HEK293 (cell line): Measurements from ENCODE around the gene NAP1L4.

ENCODE experiments used
- CTCF ChIA-PET: fragments of 350-600 bp; formaldehyde crosslinking; extraction: SDS; loops from one replicate; lab custom pipeline; 2021; ENCODE audit warnings: antibody characterized with exemption; lab: Yijun Ruan, JAX
- POLR2A ChIA-PET: fragments of 300-600 bp; formaldehyde crosslinking; extraction: SDS; loops from one replicate; lab custom pipeline; 2020; ENCODE audit warnings: antibody characterized with exemption, inconsistent platforms; lab: Yijun Ruan, JAX
- H3K27ac ChIP-seq: fragments of 200-500 bp; sonication (Bioruptor generic); 2 replicates; pipeline ENCODE4 v1.5.1; 2014; ENCODE audit warnings: low read depth, low read length, control low read depth, inconsistent platforms; ENCODE audit errors: extremely low read depth
- H3K36me3 ChIP-seq, 2 experiments: fragments of 200-500 bp in 1 of 2; sonication (Bioruptor generic) in 1 of 2; 1 replicate in 1 of 2; 2 replicates in 1 of 2; pipeline ENCODE4 v1.5.1; 2014 to 2017; ENCODE audit warnings: inconsistent platforms in 2 of 2, low read length in 2 of 2; ENCODE audit not compliant: control insufficient read depth in 2 of 2, insufficient read depth in 1 of 2
- H3K4me1 ChIP-seq: fragments of 200-500 bp; sonication (Bioruptor generic); 2 replicates; pipeline ENCODE4 v1.5.1; 2014; ENCODE audit warnings: mild to moderate bottlenecking, low read length, inconsistent platforms; ENCODE audit not compliant: control insufficient read depth, insufficient read depth
- H3K4me3 ChIP-seq: 2 replicates; pipeline ENCODE4 v1.5.1; 2011; ENCODE audit warnings: low read depth, mild to moderate bottlenecking, control low read depth, low read length, moderate library complexity
- H3K9me3 ChIP-seq: fragments of 200-500 bp; sonication (Bioruptor generic); 2 replicates; pipeline ENCODE4 v1.5.1; 2014; ENCODE audit warnings: low read depth, low read length, inconsistent platforms; ENCODE audit not compliant: control insufficient read depth, insufficient read depth
- HOXC10 ChIP-seq: sonication (generic); formaldehyde crosslinking; IDR thresholded peaks from 2 replicates; pipeline ENCODE4 v1.8.1; 2023; ENCODE audit warnings: mild to moderate bottlenecking, missing genetic modification reagents
- INSM2 ChIP-seq: fragments of 450-650 bp; formaldehyde crosslinking; IDR thresholded peaks from 2 replicates; pipeline ENCODE4 v1.5.1; 2016; ENCODE audit warnings: missing biosample characterization, missing genetic modification characterization
- KLF16 ChIP-seq: fragments of 450-650 bp; formaldehyde crosslinking; IDR thresholded peaks from 2 replicates; pipeline ENCODE4 v1.5.1; 2017; ENCODE audit warnings: missing biosample characterization, missing genetic modification characterization
- PATZ1 ChIP-seq: fragments of 450-650 bp; formaldehyde crosslinking; IDR thresholded peaks from 2 replicates; pipeline ENCODE4 v1.5.1; 2016; ENCODE audit warnings: missing biosample characterization, missing genetic modification characterization
- TCF7L2 ChIP-seq: IDR thresholded peaks from 2 replicates; pipeline ENCODE4 v1.6.1; 2011; ENCODE audit warnings: low read depth, mild to moderate bottlenecking, inconsistent platforms, low read length, moderate library complexity, borderline replicate concordance
- YY2 ChIP-seq: fragments of 450-650 bp; formaldehyde crosslinking; IDR thresholded peaks from 2 replicates; pipeline ENCODE4 v1.5.1; 2016; ENCODE audit warnings: missing biosample characterization, missing genetic modification characterization
- ZBTB49 ChIP-seq: fragments of 450-650 bp; formaldehyde crosslinking; IDR thresholded peaks from 2 replicates; pipeline ENCODE4 v1.5.1; 2016; ENCODE audit warnings: missing biosample characterization, missing genetic modification characterization, low read depth
- ZBTB6 ChIP-seq: fragments of 450-650 bp; formaldehyde crosslinking; IDR thresholded peaks from 2 replicates; pipeline ENCODE4 v1.5.1; 2017; ENCODE audit warnings: missing biosample characterization, missing genetic modification characterization
- ZNF184 ChIP-seq: fragments of 450-650 bp; IDR thresholded peaks from 2 replicates; pipeline ENCODE4 v1.5.1; 2018; ENCODE audit warnings: missing biosample characterization, mild to moderate bottlenecking, missing genetic modification characterization
- ZNF223 ChIP-seq: fragments of 450-650 bp; formaldehyde crosslinking; IDR thresholded peaks from 2 replicates; pipeline ENCODE4 v1.5.1; 2016; ENCODE audit warnings: missing biosample characterization, missing genetic modification characterization
- ZNF292 ChIP-seq: fragments of 450-650 bp; formaldehyde crosslinking; IDR thresholded peaks from 2 replicates; pipeline ENCODE4 v1.5.1; 2016; ENCODE audit warnings: low read depth, missing biosample characterization, missing genetic modification characterization, borderline replicate concordance
- ZNF311 ChIP-seq: fragments of 450-650 bp; formaldehyde crosslinking; IDR thresholded peaks from 2 replicates; pipeline ENCODE4 v1.5.1; 2017; ENCODE audit warnings: missing biosample characterization, missing genetic modification characterization, borderline replicate concordance
- ZNF37A ChIP-seq: fragments of 450-650 bp; IDR thresholded peaks from 2 replicates; pipeline ENCODE4 v1.5.1; 2018; ENCODE audit warnings: missing biosample characterization, missing genetic modification characterization
- ZNF394 ChIP-seq: fragments of 450-650 bp; formaldehyde crosslinking; IDR thresholded peaks from 2 replicates; pipeline ENCODE4 v1.5.1; 2016; ENCODE audit warnings: missing biosample characterization, missing genetic modification characterization, mild to moderate bottlenecking, moderate library complexity, borderline replicate concordance
- ZNF433 ChIP-seq: fragments of 450-650 bp; formaldehyde crosslinking; IDR thresholded peaks from 2 replicates; pipeline ENCODE4 v1.5.1; 2016; ENCODE audit warnings: missing biosample characterization, missing genetic modification characterization, low read depth
- ZNF449 ChIP-seq: fragments of 450-650 bp; formaldehyde crosslinking; IDR thresholded peaks from 2 replicates; pipeline ENCODE4 v1.5.1; 2017; ENCODE audit warnings: missing biosample characterization, mild to moderate bottlenecking, missing genetic modification characterization, moderate library complexity
- ZNF488 ChIP-seq: fragments of 450-650 bp; formaldehyde crosslinking; IDR thresholded peaks from 2 replicates; pipeline ENCODE4 v1.5.1; 2016; ENCODE audit warnings: missing biosample characterization, missing genetic modification characterization
- ZNF501 ChIP-seq: fragments of 450-650 bp; formaldehyde crosslinking; IDR thresholded peaks from 2 replicates; pipeline ENCODE4 v1.5.1; 2016; ENCODE audit warnings: missing biosample characterization, missing genetic modification characterization
- ZNF555 ChIP-seq: fragments of 450-650 bp; formaldehyde crosslinking; conservative IDR thresholded peaks from 2 replicates; pipeline ENCODE4 v1.5.1; 2017; ENCODE audit warnings: missing biosample characterization, mild to moderate bottlenecking, missing genetic modification characterization, inconsistent platforms
- ZNF571 ChIP-seq: fragments of 450-650 bp; formaldehyde crosslinking; IDR thresholded peaks from 2 replicates; pipeline ENCODE4 v1.5.0; 2017; ENCODE audit warnings: missing biosample characterization, missing genetic modification characterization
- ZNF670 ChIP-seq: fragments of 450-650 bp; formaldehyde crosslinking; IDR thresholded peaks from 2 replicates; pipeline ENCODE4 v1.5.1; 2016; ENCODE audit warnings: missing biosample characterization, missing genetic modification characterization, low read depth
- ZSCAN18 ChIP-seq: fragments of 450-650 bp; formaldehyde crosslinking; IDR thresholded peaks from 2 replicates; pipeline ENCODE4 v1.5.1; 2016; ENCODE audit warnings: missing biosample characterization, missing genetic modification characterization
- ZSCAN23 ChIP-seq: fragments of 450-650 bp; formaldehyde crosslinking; IDR thresholded peaks from 2 replicates; pipeline ENCODE4 v1.5.1; 2016; ENCODE audit warnings: missing biosample characterization, missing genetic modification characterization

Gene NAP1L4

GRCh38 chr11:2968341-2968900 lies 23.7 kb downstream of the NAP1L4 start:
- no peaks in the 10 kb centered on the region for H3K4me1 ChIP-seq
- H3K27ac ChIP-seq = no peak overlapping the region
- no peak overlapping the region for H3K4me3 ChIP-seq
- H3K36me3 ChIP-seq = peaks cover 21 to 99% of the 10 kb centered on the region in 2 experiments
- TF ChIP-seq YY2 (tag by site-specific recombination) = no peak
- no peak for TF ChIP-seq KLF16
- no peak for TF ChIP-seq ZNF433
- no peak for TF ChIP-seq ZNF555 (tag by site-specific recombination)
- TF ChIP-seq, all 188 proteins: peak for 0
- ChIA-PET POLR2A (no interaction called here), CTCF (interaction anchor here (0.6 to 1.3 kb wide), 2 partner anchors 14 to 68 kb away, joined by 3 to 6 read pairs; no protein-coding TSS in a partner anchor)
- no peaks in the 10 kb centered on the region for H3K9me3 ChIP-seq

GRCh38 chr11:2964782-2965181 lies 27.3 kb downstream of the NAP1L4 start:
- no peaks in the 10 kb centered on the region for H3K9me3 ChIP-seq
- peaks cover 7 to 98% of the 10 kb centered on the region in 2 experiments; a peak in 2 of 3 replicates for H3K36me3 ChIP-seq
- CTCF ChIA-PET = interaction anchor here (0.6 kb wide), 1 partner anchor 433 kb away, joined by 3 read pairs; no protein-coding TSS in a partner anchor
- H3K4me3 ChIP-seq = no peak overlapping the region
- no peak for TF ChIP-seq INSM2 (tag by site-specific recombination)
- no peak for TF ChIP-seq ZNF488 (tag by site-specific recombination)
- no peak for TF ChIP-seq HOXC10 (CRISPR knock-in tag)
- no peak for TF ChIP-seq ZSCAN18 (tag by site-specific recombination)
- no peak for TF ChIP-seq TCF7L2
- no peak for TF ChIP-seq ZNF292 (tag by site-specific recombination)
- TF ChIP-seq ZNF449 = no peak
- TF ChIP-seq ZBTB49 = no peak
- TF ChIP-seq ZNF184 (tag by site-specific recombination) = no peak
- TF ChIP-seq ZNF311 (tag by site-specific recombination) = no peak
- no peak for TF ChIP-seq PATZ1 (tag by site-specific recombination)
- TF ChIP-seq ZNF394 (tag by site-specific recombination) = no peak
- TF ChIP-seq ZNF37A (tag by site-specific recombination) = no peak
- TF ChIP-seq ZNF571 (tag by site-specific recombination) = no peak
- TF ChIP-seq ZNF223 (tag by site-specific recombination) = no peak
- no peak for TF ChIP-seq ZSCAN23
- no peak for TF ChIP-seq ZNF670 (tag by site-specific recombination)
- TF ChIP-seq ZBTB6 (tag by site-specific recombination) = no peak
- TF ChIP-seq ZNF501 (tag by site-specific recombination) = no peak
- TF ChIP-seq, all 188 proteins: peak for 0
- Histone ChIP-seq H3K4me1 (no peaks in the 10 kb centered on the region), H3K27ac (no peak overlapping the region)
- POLR2A ChIA-PET = no interaction called here
